ENCODE results near the gene C9orf40.
A peak's percentile ranks its signal among the peaks of the same experiment; 100 is the strongest.

Gene C9orf40, protein sequence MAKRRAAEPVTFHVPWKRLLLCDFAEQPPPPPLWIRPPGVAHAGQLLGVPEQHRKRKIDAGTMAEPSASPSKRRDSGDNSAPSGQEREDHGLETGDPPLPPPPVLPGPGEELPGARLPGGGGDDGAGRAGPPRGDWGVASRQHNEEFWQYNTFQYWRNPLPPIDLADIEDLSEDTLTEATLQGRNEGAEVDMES

DNA sequence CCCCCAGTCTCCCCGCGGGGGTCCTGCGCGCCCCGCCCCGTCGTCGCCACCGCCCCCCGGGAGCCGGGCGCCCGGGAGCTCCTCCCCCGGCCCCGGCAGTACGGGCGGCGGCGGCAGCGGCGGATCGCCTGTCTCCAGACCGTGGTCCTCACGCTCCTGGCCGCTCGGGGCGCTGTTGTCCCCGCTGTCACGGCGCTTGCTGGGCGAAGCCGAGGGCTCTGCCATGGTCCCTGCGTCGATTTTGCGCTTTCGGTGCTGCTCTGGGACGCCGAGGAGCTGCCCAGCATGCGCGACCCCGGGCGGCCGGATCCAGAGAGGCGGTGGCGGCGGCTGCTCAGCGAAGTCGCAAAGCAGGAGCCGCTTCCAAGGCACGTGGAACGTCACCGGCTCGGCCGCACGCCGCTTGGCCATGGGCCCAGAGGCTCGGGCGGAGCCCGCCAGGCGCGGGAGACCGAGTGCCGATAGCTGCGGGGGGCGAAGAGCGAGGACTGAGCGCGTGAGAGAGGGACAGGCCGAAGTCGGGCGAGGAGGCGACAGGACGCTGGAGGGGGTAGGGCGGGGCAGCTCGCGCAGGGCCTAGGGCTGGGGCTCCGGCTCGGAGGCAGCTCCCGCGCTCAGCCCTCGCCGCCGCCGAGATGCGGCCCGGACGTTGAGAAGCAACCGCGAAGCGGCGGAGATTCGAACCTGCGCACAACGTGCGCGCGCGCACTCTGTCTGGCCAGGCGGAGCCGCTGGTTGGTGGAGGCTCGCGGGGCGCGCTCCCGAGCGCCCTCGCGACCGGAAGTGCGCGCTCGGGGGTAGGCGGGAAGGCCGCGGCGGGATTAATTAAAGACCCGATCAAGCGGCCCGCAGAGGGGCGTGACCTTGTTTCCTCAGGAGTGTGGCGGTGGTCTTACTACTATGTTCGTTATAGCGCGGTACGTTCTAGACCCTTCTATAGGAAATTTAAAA is at the start of gene C9orf40:
C9orf40 (minus strand) TSS at position 712 of the 951 bp plus-strand sequence; CDS start at position 411, 301 bp downstream.
- peak; percentile 89 to 91 for DNase-seq (ENCODE audit: low read depth in 2 of 2)

DNA sequence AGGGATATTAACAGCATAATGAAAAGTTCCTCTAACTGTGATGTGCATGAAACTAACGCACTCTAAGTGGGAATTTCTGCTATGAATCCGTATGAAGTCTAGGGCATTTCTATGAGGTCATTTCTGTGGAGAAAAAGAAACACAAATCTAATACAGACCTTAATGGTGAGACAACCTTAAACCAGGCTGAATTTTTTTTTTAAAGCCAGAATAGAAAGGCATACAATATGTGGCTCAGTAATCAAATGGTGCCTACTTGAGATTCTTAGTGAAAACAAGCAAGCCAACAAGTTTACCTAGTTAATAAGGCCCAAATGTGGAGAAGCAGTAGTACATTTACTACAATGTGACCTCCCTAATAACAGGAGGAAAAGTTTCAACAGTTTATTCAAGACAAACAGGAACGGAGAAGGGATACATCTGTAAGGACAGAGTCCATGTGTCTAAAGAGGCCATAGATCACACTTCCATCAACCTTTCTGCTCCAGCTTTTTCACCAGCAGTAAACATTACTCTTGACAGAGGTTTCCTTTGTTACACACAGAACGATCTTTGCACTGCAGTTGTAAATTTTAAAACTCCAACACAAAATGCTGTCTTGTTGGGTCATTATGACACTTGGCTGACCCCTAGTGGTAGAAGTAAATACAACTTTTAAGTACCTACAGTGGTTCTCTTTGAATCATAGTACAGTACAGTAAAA is 49.2 kb upstream of the C9orf40 start:
- DNase-seq (ENCODE audit: low read depth in 2 of 2), result no peak

DNA sequence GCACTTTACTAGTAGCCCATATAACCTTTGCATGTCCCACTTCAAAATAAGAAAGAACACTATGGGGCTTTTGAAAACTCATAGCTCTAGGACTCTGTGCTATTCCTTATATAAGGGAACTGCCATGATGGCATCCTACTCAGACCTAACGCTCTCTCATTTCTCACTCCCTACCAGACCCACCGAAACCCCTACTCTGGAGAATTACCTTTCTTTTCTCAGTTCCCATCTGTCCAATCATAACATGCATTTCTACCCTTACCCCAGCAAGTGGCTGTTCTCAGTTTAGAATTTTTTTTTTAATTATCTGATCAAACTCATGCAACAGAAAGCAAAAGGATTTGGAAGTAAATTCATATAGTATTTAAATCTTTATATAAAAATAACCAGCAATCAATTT is 48.1 kb upstream of the C9orf40 start:
- no peak for DNase-seq (ENCODE audit: low read depth in 2 of 2)

DNA sequence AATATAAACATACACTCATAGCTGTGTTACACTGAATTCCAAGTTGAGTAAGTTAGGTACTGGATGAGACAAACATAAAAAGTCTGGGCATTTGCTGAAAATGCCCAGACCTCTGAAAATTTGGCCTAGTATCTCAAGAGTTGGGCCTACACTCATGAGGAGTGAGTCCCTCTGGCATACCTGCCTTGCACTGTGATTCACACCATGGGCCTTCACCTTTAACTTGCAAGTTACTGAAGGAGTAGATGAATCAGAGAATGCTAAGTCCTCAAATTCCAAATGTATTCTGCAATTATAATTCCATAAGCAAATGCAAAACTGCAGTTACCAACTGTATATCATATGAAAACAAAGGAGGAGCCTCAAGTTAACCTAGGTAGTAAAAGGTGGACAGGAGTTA is 32.3 kb upstream of the C9orf40 start:
- DNase-seq (ENCODE audit: low read depth in 2 of 2), result no peak

DNA sequence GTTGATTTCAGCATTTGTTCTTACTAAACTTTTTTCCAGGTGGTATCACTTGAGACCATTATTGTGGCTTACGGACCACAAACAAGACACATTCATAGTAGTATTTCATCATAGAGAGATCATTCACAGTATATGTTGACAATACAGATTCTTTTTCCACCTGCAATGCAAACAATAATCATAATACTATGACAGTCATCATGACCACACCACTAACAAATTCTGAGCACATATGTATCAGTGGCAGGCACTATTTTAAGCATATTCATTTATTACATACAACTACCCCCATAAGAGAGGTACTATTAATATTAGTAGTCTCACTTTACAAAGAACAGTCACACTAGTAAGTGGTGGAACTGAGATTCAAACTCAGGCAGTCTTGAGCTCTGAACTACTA is 31.0 kb upstream of the C9orf40 start:
- DNase-seq (ENCODE audit: low read depth in 2 of 2), result no peak

DNA sequence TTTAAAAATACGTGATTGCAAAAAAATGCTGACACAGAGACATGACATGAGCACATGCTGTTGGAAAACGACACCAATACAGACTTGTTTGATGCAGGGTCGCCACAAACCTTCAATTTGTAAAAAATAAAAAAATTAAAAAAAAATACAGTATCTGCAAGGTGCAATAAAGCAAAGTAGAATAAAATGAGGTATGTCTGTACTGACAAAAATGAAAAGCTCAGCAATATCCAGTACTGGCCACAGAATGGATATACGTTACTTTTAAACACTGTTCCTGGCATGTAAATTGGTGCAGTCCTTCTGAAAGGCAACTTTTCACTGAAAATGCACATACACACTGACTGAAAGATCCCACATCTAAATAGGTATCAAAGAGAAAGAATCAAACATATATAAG is 27.1 kb upstream of the C9orf40 start:
- no peak for DNase-seq (ENCODE audit: low read depth in 2 of 2)

DNA sequence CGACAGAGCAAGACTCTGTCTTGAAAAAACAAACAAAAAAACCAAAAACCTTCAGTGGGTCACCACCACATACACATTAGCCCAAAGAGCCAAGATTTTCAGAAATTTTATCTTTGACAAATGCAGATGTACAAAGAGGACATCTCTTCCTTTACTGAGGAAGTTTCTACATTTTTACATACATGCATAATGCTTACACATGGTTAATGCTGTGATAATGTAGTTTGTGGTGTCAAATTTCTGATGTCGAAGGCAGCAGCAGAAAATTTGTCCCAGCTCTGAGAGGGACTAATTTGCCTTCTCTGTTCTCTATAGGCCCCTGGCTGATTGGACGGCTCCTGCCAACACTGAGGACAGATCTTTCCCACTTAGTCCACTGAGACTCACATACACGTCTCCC is 24.6 kb upstream of the C9orf40 start:
- DNase-seq (ENCODE audit: low read depth in 2 of 2), result no peak

DNA sequence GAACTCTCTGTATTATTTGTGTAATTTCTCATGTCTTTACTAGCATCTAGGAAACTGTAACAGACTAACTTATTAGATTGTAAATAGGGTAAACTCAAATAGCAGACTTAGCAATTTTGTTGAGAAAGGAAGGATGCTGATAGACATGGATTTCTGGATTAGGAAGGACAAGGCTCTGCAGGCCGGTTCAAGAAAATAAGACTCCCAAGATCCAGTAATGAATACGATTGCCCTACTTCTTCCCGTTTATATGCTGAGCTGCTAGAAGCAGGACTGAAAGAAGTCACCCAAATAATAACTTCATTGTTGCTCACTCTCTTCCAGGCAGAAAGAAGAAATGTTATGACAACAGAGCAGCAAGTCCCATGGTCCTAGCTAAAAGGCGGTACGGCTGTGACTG is 22.8 kb upstream of the C9orf40 start:
- DNase-seq (ENCODE audit: low read depth in 2 of 2), result no peak

DNA sequence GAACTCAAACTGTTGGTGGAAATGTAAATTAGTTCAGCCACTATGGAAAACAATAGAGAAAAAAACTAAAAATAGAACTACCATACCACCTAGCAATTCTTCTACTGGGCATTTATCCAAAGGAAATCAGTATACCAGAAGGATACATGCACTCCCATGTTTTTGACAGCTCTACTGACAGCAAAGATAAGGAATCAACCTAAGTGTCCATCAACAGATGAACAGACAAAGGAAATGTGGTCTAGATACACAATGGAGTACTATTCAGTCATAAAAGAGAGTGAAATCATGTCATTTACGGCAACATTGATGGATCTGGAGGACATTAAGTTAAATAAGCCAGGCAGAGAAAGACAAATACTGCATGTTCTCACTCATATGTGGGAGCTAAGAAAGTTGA is 21.8 kb upstream of the C9orf40 start:
- DNase-seq (ENCODE audit: low read depth in 2 of 2), result no peak

DNA sequence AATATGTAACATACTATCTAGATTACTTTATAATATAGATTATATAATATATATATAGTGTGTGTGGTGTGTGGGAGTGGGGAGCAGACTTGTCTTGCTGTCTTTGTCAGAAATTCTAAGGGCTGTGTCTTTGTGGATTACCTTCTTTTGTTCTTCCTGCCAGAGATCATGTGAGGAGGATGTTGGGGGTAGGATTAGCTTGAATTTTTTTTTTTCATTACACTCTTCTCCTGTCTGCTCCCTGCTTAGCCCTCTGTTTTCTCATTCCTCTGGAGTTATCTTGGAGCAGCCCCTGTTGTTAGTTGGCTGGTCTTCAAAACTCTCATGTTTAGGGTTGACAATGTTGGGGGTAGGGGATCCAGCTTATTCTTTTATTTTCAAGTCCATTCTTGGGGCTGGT is 21.0 kb upstream of the C9orf40 start:
- no peak for DNase-seq (ENCODE audit: low read depth in 2 of 2)

DNA sequence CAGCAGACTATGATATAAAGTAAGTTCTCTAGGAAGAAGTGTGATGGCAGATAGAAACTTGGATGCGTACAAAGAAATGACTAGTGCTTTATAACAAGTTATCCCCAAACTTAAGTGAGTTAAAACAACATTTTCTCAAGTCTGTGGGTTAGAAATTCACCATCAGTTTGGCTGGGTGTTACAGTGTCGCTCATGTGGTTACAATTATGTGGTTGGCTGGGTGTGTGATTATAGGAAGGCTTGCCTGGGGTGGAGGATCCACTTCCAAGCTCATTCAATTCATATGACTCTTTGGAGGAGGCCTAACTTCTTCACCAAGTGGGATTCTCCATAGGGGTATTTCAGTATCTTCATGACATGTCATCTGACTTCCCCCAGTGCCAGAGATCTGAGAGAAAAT is 10.3 kb upstream of the C9orf40 start:
- no peak for DNase-seq (ENCODE audit: low read depth in 2 of 2)

DNA sequence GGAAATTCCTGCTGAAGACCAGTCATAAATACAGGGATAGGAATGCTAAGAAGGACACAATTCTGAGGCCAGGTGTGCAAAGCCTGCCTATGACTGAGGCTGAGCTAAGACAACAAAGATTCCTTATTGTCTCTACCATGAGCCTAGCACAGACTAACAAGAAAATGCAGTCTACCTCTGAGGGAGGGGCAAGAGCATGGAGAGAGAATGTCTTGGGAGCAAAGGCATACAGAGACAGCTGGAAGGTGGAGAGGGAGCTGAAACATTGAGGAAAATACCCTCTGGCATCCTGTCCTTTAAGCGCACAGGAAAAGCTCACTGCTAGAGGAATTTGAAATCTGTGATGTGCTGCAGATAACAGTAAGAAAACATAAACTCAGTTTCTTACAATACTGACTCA is 8.8 kb upstream of the C9orf40 start:
- no peak for DNase-seq (ENCODE audit: low read depth in 2 of 2)

DNA sequence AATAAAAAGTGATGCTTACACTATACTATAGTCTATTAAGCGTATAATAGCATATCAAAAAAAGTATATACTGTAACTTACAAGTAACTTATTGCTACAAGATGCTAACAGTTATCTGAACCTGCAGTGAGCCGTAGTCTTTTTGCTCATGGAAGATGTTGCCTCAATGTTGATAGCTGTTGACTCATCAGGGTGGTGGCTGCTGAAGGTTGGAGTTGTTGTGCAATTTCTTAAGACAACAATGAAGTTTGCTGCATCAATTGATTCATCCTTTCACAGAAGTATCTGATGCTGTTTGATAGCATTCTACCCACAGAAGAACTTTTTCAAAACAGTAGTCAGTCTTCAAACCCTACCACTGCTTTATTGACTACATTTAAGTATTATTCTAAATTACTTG is 7.8 kb upstream of the C9orf40 start:
- DNase-seq (ENCODE audit: low read depth in 2 of 2), result no peak

DNA sequence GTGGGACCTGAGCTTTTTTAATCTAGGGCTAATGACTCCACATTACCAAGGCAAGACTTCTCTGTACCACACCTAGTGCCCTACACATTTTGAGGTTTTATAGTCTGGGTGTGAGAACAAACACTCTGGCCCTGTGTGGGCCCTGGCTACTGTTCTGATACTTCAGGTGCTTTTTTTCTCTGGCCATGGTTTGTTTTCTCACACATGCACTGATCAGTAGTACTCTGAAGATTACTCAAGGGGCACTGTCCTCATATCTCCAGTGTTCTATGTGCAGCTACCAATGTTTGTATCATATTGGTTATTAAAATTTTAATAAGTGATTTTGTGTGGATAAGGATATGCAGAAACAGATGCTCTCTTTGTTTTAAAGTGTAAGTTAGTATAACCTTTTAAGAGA is 5.9 kb upstream of the C9orf40 start:
- no peak for DNase-seq (ENCODE audit: low read depth in 2 of 2)

DNA sequence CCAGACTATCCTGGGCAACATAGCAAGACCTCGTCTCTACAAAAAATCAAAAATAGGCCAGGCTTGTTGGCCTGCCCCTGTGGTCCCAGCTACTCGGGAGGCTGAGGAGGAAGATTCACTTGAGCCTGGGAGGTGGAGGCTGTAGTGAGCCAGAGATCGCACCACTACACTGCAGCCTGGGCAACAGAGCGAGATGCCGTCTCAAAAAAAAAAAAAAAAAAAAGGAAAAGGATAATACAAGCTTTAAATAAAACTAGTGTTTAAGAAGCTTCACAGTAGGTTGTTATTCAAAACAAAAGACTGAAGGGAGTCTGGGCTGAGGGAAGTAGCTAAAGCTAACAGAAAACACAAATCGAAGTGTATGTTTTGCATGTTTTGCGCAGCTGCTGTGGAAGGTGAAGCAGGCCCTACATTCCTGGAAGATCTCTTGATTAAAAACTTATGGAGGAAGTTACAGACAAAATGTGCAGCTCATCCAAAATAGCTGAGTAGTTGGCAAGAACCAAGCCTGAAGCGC is 581 bp upstream of the C9orf40 start:
- no peak for DNase-seq (ENCODE audit: low read depth in 2 of 2)

DNA sequence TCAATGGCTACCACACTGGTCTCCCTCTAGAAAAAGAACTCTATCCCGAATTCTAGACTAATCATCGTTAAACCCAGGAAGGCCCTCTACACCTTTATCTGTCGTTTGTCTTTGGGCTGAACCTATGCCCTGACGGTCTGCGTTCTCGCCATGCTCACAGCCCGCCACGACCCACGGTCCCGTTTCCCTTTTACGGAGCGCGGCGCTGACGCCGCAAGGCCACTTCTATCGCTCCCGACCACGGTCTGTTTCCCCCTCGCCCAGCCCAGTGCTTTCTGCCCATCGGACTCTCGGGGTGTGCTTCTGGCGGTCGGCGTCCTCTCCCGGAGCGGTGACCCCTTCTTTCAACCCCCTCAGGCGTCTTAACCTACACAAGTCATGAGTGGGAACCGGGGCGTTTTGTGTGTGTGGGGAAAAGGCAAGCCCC is 974 bp downstream of the C9orf40 start:
- peak; percentile 17 to 37 for DNase-seq (ENCODE audit: low read depth in 2 of 2)

DNA sequence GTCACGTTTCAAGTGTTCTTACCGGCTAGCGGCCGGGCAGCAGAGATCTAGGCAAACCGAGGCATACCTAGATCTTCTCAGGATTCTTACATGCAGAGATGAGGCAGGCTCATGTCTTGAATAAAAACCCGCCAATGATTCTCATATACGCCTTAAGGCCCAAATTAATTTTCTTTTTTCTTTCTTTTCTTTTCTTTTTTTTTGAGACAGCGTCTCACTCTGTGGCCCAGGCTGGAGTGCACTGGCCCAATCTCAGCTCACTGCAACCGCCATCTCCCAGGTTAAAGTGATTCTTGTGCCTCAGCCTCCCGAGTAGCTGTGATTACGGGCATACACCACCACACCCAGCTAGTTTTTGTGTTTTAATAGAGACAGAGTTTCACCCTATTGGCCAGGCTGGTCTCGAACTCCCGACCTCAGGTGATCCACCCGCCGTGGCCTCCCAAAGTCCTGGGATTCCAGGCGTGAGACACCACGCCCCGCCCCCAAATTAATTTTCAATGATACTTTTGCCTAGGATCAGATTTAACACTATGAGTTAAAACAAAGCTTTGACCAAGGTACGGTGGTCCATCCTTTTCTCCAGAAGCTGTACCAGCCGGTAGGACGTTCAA is 1.5 kb downstream of the C9orf40 start:
- no peak for DNase-seq (ENCODE audit: low read depth in 2 of 2)

DNA sequence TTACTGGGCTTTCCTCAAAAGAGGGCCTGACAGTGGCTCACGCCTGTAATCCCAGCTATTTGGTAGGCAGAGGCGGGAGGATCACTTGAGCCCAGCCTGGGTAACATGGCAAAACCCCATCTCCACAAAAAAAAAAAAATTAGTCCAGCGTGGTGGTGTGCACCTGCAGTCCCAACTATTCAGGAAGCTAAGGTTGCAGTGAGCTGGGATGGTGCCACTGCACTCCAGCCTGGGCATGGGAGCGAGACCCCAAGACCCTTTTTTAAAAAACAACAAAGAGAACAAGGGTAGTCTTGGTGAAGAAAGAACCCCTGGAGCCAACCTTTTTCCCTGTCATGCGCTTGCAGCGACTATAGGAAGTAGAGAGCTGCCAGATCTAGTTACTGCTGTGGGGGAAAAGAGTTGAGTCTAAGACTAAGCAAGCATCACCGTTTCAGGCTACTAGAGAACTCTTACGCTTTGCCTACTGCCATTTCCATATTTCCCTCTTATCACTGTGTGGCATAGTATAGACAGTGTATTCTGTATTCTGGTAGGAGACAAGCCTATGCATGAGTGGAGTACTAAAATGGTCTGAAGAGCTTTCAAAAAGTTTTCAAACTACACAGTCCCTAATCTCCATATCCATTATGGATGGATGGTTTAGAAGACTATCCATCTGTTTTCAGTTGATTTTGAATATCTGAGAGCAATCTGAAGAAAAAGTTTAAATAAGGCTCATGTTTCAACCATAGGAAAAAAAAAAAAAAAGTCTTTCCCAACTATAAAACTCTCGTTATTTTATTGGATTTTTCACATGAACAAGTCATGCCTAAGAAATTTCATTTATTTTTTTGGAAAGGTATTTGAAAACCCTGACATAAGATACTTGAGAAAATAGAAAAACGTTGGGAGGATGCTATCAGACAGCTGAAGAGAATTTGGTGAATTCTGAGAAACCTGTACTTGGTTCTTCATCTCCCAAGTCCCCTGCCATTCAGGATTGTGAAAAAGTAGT is 2.6 kb downstream of the C9orf40 start:
- no peak for DNase-seq (ENCODE audit: low read depth in 2 of 2)

DNA sequence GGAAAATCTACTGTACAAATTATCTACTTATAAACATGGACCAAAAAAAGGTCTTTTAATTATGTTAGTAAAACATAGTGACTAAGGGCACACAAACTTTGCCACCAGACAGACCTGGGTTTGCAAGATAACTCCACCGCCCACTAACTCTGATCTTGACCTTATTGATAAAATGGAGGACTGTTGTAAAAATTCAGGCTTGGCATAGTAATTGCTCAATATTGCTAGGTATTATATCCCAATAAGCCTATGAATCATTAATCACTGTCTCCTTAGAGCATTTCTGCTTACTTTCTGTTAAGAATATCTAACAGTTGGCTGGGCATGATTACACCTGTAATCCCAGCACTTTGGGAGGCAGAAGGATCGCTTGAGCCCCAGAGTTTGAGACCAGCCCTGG is 3.8 kb downstream of the C9orf40 start:
- no peak for DNase-seq (ENCODE audit: low read depth in 2 of 2)

DNA sequence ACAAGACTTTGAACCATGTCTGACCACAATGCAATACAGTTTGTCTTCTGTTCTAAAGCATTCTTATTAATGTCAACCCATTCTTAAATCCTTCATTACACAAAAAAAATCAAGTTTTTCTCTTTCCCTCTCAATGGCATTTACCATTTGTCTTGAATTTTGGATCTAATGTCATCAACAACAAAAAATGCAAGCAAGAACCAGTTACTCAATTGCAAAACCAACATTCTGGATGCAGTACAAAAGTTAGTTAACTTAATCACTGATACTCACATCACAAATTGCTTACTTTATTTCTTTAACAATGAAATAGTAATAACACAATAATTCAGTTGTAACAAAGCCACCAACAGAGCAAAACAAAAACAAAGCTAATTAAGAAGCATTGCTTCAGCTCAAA is 6.0 kb downstream of the C9orf40 start:
- no peak for DNase-seq (ENCODE audit: low read depth in 2 of 2)

DNA sequence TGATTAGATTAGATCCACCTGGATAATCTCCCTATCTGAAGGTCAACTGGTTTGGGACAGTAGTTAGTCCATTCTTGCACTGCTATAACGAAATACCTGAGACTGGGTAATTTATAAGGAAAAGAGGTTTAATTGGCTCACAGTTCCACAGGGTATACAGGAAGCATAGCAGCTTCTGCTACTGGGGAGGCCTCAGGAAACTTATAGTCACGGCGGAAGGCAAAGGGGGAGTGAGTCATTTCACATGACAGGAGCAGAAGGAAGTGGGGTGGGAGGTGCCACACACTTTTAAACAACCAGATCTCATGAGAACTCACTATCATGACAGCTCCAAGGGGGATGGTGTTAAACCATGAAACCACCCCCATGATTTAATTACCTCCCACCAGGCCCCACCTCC is 9.9 kb downstream of the C9orf40 start:
- DNase-seq (ENCODE audit: low read depth in 2 of 2), result peak in 1 of 2 donors; percentile 21

Data from stimulated activated CD4-positive, alpha-beta T cell treated with anti-CD3 and anti-CD28 coated beads, Interleukin-1b, Interleukin-23, amount 100 ng/mL, for 4 hours (primary cell).